ENCODE results near the gene PID1.
"Not testable (repeated sequence)": the region's sequence is repeated elsewhere in the genome, so short reads cannot be mapped to it uniquely, and the experiment has no call there.

The PID1 gene

GRCh38 chr2:229088966-229089700, 182.0 kb downstream of the PID1 start:
- TF ChIP-seq GATA1 (IDR thresholded peaks at IDR 0.05; ENCODE audit: low read depth, low read length) (no peak), POLR2A (IDR thresholded peaks at IDR 0.05; ENCODE audit: low read length) (no peak)
- no peak for DNase-seq

- DNase-seq = no peak
- no peak for TF ChIP-seq POLR2A (IDR thresholded peaks at IDR 0.05; ENCODE audit: low read length)
- TF ChIP-seq GATA1 (IDR thresholded peaks at IDR 0.05; ENCODE audit: low read depth, low read length) = no peak
Observed at GRCh38 chr2:229088517-229088913, 182.6 kb downstream of the PID1 start.

GRCh38 chr2:229087843-229088516, 183.1 kb downstream of the PID1 start:
- TF ChIP-seq POLR2A (IDR thresholded peaks at IDR 0.05; ENCODE audit: low read length) (no peak), GATA1 (IDR thresholded peaks at IDR 0.05; ENCODE audit: low read depth, low read length) (no peak)
- no peak for DNase-seq

GRCh38 chr2:229087267-229087666, 183.8 kb downstream of the PID1 start:
- no peak for DNase-seq
- TF ChIP-seq GATA1 (IDR thresholded peaks at IDR 0.05; ENCODE audit: low read depth, low read length) = no peak
- TF ChIP-seq POLR2A (IDR thresholded peaks at IDR 0.05; ENCODE audit: low read length) = no peak

GRCh38 chr2:229085439-229085838, 185.6 kb downstream of the PID1 start:
- no peak for DNase-seq
- TF ChIP-seq GATA1 (IDR thresholded peaks at IDR 0.05; ENCODE audit: low read depth, low read length) (no peak), POLR2A (IDR thresholded peaks at IDR 0.05; ENCODE audit: low read length) (no peak)

- no peak for TF ChIP-seq POLR2A (IDR thresholded peaks at IDR 0.05; ENCODE audit: low read length)
- DNase-seq = no peak
Observed at GRCh38 chr2:229084447-229084846, 186.6 kb downstream of the PID1 start.

GRCh38 chr2:229083606-229084340, 187.3 kb downstream of the PID1 start:
- TF ChIP-seq GATA1 (IDR thresholded peaks at IDR 0.05; ENCODE audit: low read depth, low read length) (no peak), POLR2A (IDR thresholded peaks at IDR 0.05; ENCODE audit: low read length) (no peak)
- DNase-seq = no peak

GRCh38 chr2:229081411-229081810, 189.7 kb downstream of the PID1 start:
- no peak for DNase-seq
- TF ChIP-seq GATA1 (IDR thresholded peaks at IDR 0.05; ENCODE audit: low read depth, low read length) = no peak
- TF ChIP-seq POLR2A (IDR thresholded peaks at IDR 0.05; ENCODE audit: low read length) = no peak

GRCh38 chr2:229080172-229080571, 190.9 kb downstream of the PID1 start:
- no peak for DNase-seq

GRCh38 chr2:229076886-229077285, 194.2 kb downstream of the PID1 start:
- DNase-seq = not testable (repeated sequence)

More at GRCh38 chr2:229080172-229080571, 190.9 kb downstream of the PID1 start:
- TF ChIP-seq GATA1 (IDR thresholded peaks at IDR 0.05; ENCODE audit: low read depth, low read length) = no peak
- TF ChIP-seq POLR2A (IDR thresholded peaks at IDR 0.05; ENCODE audit: low read length) = no peak

GRCh38 chr2:229073935-229074334, 197.2 kb downstream of the PID1 start:
- TF ChIP-seq POLR2A (IDR thresholded peaks at IDR 0.05; ENCODE audit: low read length) (no peak), GATA1 (IDR thresholded peaks at IDR 0.05; ENCODE audit: low read depth, low read length) (no peak)
- DNase-seq = no peak

GRCh38 chr2:229071292-229071976, 199.7 kb downstream of the PID1 start:
- DNase-seq = no peak
- TF ChIP-seq GATA1 (IDR thresholded peaks at IDR 0.05; ENCODE audit: low read depth, low read length) = no peak
- TF ChIP-seq POLR2A (IDR thresholded peaks at IDR 0.05; ENCODE audit: low read length) = no peak

GRCh38 chr2:229066121-229066715, 204.9 kb downstream of the PID1 start:
- TF ChIP-seq GATA1 (IDR thresholded peaks at IDR 0.05; ENCODE audit: low read depth, low read length) = no peak
- TF ChIP-seq POLR2A (IDR thresholded peaks at IDR 0.05; ENCODE audit: low read length) = no peak
- DNase-seq = no peak

GRCh38 chr2:229064749-229065148, 206.3 kb downstream of the PID1 start:
- TF ChIP-seq POLR2A (IDR thresholded peaks at IDR 0.05; ENCODE audit: low read length) (no peak), GATA1 (IDR thresholded peaks at IDR 0.05; ENCODE audit: low read depth, low read length) (no peak)
- DNase-seq = no peak
